ENCODE data around the gene LIPC. TPM values are rescaled to one million over a fixed set of nuclear protein-coding genes. Genes with fewer than 3 reads are reported as not detected.

LIPC gene
- total and polyA plus RNA-seq, 12 donors = 0.22 to 1.3 (median 0.42) TPM; not detected in 1

DNA sequence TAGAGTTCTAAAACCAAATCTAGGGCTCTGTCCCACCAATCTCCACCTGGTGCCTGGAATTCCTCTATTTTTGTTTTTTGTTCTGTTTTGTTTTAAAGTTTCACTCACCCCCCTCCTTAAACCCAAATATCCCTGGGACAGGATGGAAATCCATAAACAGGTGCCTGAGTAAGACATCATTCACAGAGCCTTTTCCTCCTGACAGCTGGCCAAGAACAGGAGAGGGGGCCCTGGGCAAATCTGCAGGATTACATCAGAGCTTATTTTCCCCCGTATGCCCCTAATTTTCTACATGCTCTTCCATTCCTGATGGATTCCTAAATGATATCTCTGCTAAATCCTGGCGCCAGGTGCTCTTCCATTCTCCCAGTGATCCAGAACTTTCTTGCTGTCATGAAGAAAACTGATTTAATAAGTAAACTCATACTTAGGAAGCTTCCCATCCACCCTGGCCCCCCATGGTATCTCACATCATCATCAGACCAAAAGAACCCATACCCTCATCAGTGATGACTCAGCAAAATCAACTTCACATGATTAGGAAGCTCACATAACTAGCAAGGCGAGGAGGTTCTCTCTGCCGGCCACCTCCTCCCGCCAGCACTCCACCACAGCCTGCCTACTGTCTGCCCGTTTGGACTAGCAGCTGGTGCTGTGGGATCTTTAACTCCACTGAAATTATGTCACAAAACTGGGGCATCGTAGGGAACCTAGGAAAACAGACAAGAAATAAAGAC lies 61.0 kb downstream of the LIPC start:
- Histone ChIP-seq H3K4me3 (no peak overlapping the region), H3K4me1 (peaks cover 0 to 12% (median 6%) of the 10 kb centered on the region in 9 donors), H3K9me3 (peaks cover 0 to 16% (median 8%) of the 10 kb centered on the region in 11 donors), H3K36me3 (no peaks in the 10 kb centered on the region), H3K27me3 (no peaks in the 10 kb centered on the region), H3K27ac (no peak overlapping the region)
- intact Hi-C loops (cut with DNase I) = no loop called here
- ATAC-seq (no peak), DNase-seq (no peak)
- TF ChIP-seq, protein P1, sequence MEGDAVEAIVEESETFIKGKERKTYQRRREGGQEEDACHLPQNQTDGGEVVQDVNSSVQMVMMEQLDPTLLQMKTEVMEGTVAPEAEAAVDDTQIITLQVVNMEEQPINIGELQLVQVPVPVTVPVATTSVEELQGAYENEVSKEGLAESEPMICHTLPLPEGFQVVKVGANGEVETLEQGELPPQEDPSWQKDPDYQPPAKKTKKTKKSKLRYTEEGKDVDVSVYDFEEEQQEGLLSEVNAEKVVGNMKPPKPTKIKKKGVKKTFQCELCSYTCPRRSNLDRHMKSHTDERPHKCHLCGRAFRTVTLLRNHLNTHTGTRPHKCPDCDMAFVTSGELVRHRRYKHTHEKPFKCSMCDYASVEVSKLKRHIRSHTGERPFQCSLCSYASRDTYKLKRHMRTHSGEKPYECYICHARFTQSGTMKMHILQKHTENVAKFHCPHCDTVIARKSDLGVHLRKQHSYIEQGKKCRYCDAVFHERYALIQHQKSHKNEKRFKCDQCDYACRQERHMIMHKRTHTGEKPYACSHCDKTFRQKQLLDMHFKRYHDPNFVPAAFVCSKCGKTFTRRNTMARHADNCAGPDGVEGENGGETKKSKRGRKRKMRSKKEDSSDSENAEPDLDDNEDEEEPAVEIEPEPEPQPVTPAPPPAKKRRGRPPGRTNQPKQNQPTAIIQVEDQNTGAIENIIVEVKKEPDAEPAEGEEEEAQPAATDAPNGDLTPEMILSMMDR (IDR thresholded peaks at IDR 0.05) = no peak
- 82 to 83% methylated on average over 7 of the region's 7 CpGs for WGBS, 2 donors

DNA sequence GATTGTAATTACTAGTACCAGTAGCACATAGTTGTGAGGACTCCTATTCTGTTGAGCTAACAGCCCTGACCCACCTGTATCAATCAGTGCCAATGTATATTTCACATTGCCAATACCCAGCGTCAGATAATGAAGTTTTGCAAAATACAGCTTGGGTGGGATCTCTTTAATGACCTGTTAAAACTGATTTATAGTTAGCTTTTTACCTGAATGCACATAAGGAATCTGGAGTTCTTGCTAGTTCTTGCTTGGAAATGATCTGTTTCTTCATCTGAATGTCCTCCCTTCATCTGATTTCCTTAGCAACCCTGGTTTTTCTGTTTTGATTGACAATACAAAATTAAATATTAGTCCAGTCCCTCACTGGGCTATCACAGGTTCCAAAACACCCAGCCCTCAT lies 62.8 kb downstream of the LIPC start:
- DNase-seq = no peak

DNA sequence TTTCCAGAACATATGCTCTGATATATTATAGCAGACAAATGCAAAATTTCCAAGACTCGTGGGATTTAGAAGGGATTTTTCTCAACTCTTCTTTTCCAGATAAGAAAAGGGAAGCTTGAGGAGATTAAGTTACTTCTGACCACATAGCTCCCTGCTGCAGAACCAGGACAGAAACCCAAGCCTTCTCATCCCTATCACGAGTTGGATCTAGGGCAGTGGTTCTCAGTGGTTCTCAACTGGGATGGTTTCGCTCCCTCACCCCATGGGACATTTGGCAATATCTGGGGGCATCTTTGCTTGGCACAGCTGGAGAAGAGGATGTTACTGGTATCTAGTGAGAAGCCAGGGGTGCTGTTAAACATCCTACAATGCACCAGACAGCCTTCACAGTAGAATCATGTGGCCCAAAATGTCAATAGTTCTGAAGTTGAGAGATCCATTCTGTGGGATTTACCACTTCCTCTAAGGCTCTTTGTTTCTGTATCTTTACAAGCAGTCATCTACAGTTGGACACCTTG lies 64.2 kb downstream of the LIPC start:
- Histone ChIP-seq H3K4me3 (no peak overlapping the region), H3K27ac (no peak overlapping the region), H3K27me3 (no peaks in the 10 kb centered on the region), H3K36me3 (no peaks in the 10 kb centered on the region), H3K9me3 (no peaks in the 10 kb centered on the region), H3K4me1 (peaks cover 0 to 8% (median 0%) of the 10 kb centered on the region in 9 donors)
- DNase-seq (no peak), ATAC-seq (no peak)
- TF ChIP-seq, protein P1 (IDR thresholded peaks at IDR 0.05) = no peak
- WGBS, 2 donors = 77 to 87% methylated on average over 3 of the region's 3 CpGs
- intact Hi-C loops (cut with DNase I) = loop anchor here in 1 of 10 donors (2.0 kb wide), 1 partner anchor 19 kb away; no protein-coding TSS in a partner anchor

More for the DNA sequence above, 62.8 kb downstream of the LIPC start:
- H3K9me3 ChIP-seq = peaks cover 0 to 5% (median 2%) of the 10 kb centered on the region in 11 donors
- H3K4me3 ChIP-seq = no peak overlapping the region
- ATAC-seq = no peak
- H3K36me3 ChIP-seq = no peaks in the 10 kb centered on the region
- no peak overlapping the region for H3K27ac ChIP-seq
- intact Hi-C loops (cut with DNase I) = loop anchor here in 1 of 10 donors (2.0 kb wide), 1 partner anchor 20 kb away; no protein-coding TSS in a partner anchor
- H3K4me1 ChIP-seq = peaks cover 0 to 11% (median 4%) of the 10 kb centered on the region in 9 donors
- H3K27me3 ChIP-seq = no peaks in the 10 kb centered on the region
- 88 to 100% methylated on average over 1 of the region's 1 CpG for WGBS, 2 donors
- TF ChIP-seq, protein P1 (IDR thresholded peaks at IDR 0.05) = no peak

DNA sequence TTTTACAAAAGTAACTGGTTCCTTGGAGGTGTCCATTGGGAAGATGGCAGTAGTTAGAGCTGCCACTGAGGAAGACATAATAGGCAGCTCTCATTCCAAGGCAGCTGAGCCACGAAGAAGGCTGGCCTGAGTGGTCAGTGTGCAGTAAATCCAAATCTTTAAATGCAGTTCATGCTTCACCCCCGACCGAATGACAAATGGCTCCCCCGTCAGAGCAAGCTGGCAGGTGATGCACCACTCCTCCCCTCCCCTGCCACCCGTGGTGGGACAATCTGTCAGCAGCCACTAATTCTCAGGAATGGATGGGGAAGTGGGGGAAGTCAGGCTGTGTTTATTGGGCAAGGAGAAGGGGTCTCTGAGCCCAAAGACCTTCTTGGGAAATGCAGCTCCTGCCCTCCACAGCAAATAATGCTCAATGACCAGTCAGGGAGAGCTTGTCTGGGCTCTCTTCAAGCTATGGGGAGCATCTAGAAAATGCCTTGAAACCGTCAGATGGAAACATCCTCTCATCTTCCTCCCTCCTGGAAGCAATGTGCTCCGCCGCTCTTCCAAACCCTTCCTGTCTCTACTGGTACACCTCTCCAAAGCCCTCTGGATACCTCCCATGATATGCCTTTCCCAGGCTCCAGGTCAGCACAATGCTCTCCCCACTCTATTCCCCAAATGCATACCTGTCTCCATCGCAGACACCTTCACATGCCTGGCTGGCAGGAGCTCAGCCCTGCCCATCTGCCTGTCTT lies 65.4 kb downstream of the LIPC start:
- DNase-seq (no peak), ATAC-seq (no peak)
- 90 to 93% methylated on average over 9 of the region's 9 CpGs for WGBS, 2 donors
- Histone ChIP-seq H3K4me1 (peaks cover 0 to 6% (median 0%) of the 10 kb centered on the region in 9 donors), H3K9me3 (no peaks in the 10 kb centered on the region), H3K27ac (no peak overlapping the region), H3K36me3 (no peaks in the 10 kb centered on the region), H3K4me3 (no peak overlapping the region), H3K27me3 (no peaks in the 10 kb centered on the region)
- intact Hi-C loops (cut with DNase I) = no loop called here
- TF ChIP-seq, protein P1 (IDR thresholded peaks at IDR 0.05) = no peak

Data from heart right ventricle (tissue), 16 donors.